Esophagus muscularis mucosa (tissue), 4 donors: ENCODE data around the gene SLC44A4.

ENCODE experiments used
- EP300 ChIP-seq: sonication (generic); formaldehyde crosslinking; IDR thresholded peaks from one replicate; pipeline ENCODE4 v1.6.1; 2017; ENCODE audit warnings: antibody characterized with exemption
- POLR2A ChIP-seq: fragments of 450-650 bp; IDR thresholded peaks from one replicate; pipeline ENCODE4 v1.6.1; 2017; ENCODE audit warnings: antibody characterized with exemption, moderate library complexity, mild to moderate bottlenecking, low read depth
- POLR2AphosphoS5 ChIP-seq, 2 donors: sonication (generic); formaldehyde crosslinking; IDR thresholded peaks; one replicate each; pipeline ENCODE4 v1.6.1; 2017; ENCODE audit warnings: antibody characterized with exemption in 2 of 2
- TF ChIP-seq, protein P1 (sequence below), 3 experiments: fragments of 200-600 bp in 2 of 3; fragments of 450-650 bp in 1 of 3; sonication (generic) in 2 of 3; IDR thresholded peaks; one replicate each; pipeline ENCODE4 v1.5.1; 2017 to 2019; ENCODE audit warnings: antibody characterized with exemption in 3 of 3, mild to moderate bottlenecking in 2 of 3, moderate library complexity in 1 of 3

DNA sequence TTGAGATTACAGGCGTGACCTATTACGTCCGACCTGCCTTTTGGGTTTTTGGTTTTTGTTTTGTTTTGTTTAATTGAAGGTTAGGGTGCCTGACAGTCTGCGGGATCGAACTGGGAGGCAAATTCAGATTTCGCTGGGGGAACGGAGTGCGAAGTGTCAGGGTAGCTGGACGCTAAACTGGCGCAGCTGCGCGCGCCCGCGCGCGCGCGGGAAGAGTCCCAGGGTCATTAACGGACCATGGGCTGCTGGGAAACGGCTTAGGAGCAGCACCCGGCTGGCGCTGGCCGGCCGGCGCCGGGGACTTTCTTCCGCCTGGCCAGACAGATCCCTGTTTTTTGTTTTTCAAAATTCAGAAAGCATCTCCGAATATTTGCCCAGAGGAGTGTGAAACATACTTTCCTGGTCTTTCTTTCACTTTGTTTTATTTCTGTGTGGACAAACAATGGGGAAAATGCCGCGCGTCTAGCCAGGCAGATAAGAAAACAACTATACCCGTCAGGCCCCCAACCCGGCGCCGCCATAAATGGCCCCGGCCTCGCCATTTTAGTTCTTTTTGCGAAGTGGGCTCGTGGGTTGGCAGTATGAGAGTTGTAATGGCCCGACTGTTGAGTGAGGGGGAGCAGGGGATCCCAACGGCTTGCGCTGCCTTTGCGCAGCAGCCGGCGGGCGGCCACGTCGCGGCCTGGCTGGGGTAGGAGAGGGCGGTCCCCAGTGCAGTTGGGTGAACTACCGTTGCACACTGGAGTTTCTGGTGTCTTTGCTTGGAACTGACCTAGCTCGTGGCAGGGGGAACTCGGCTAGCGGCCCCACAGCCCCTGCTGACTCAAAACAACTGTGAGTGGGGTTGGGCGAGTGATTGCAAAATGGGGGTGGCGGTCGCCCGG lies 44.2 kb downstream of the SLC44A4 start:
- TF ChIP-seq, protein P1, sequence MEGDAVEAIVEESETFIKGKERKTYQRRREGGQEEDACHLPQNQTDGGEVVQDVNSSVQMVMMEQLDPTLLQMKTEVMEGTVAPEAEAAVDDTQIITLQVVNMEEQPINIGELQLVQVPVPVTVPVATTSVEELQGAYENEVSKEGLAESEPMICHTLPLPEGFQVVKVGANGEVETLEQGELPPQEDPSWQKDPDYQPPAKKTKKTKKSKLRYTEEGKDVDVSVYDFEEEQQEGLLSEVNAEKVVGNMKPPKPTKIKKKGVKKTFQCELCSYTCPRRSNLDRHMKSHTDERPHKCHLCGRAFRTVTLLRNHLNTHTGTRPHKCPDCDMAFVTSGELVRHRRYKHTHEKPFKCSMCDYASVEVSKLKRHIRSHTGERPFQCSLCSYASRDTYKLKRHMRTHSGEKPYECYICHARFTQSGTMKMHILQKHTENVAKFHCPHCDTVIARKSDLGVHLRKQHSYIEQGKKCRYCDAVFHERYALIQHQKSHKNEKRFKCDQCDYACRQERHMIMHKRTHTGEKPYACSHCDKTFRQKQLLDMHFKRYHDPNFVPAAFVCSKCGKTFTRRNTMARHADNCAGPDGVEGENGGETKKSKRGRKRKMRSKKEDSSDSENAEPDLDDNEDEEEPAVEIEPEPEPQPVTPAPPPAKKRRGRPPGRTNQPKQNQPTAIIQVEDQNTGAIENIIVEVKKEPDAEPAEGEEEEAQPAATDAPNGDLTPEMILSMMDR (IDR thresholded peaks at IDR 0.05): peak in 1 of 3 experiments; percentile 15
- no peak for TF ChIP-seq EP300
- peak; percentile 52 for TF ChIP-seq POLR2A
- TF ChIP-seq POLR2AphosphoS5 (IDR thresholded peaks at IDR 0.05): peak; percentile 65 to 75
